ENCODE results near the gene TNXB.
"Not testable (repeated sequence)": the region's sequence is repeated elsewhere in the genome, so short reads cannot be mapped to it uniquely, and the experiment has no call there.

TNXB gene

DNA sequence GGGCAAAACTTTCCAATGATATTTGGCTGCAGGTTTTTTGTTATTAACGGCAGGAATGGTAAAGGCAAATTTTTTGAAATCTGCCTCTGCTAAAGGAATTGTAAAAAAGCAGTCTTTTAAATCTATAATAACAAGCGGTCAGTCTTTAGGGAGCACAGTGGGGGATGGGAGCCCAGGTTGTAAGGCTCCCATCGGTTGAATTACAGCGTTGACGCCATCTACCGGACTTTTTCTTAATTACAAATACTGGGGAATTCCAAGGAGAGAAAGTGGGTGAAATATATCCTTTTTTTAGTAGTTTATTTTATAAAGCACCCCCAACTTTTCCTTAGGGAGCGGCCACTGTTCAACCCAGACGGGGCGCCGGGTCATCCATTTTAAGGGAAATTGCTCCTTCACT, 87.0 kb downstream of the TNXB start:
- H3K4me1 ChIP-seq (ENCODE audit: low read depth, poor library complexity, severe bottlenecking); H3K4me3 ChIP-seq (IDR thresholded peaks at IDR 0.05; ENCODE audit: insufficient read depth, low read depth, low read length); H3K27ac ChIP-seq; H3K36me3 ChIP-seq (ENCODE audit: insufficient read depth); H3K79me2 ChIP-seq (ENCODE audit: insufficient read depth, low read depth); H4K20me1 ChIP-seq (ENCODE audit: insufficient read depth); H3K4me2 ChIP-seq; H2AFZ ChIP-seq (ENCODE audit: low read depth); H3K9ac ChIP-seq; H3K27me3 ChIP-seq (ENCODE audit: insufficient read depth, low read depth): not testable (repeated sequence)

DNA sequence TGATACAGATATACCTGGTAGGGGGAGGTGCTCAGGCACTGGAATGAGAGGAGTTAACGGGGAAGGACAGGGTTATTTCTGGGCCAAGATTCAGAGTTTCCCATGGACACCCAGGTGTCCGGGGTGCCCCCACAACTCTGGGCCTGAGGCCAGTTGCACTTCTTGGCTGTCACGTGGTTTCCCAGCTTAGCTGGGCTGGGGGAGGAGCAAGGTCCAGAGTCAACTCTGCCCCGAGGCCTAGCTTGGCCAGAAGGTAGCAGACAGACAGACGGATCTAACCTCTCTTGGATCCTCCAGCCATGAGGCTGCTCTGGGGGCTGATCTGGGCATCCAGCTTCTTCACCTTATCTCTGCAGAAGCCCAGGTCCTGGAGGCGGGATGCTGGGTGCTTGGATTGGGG, 94.6 kb downstream of the TNXB start, which contains the start of gene C4B:
Gene C4B, plus strand, starts transcription at position 249 of the 400 bp plus-strand sequence. Its CDS starts 51 bp downstream, at position 300.
- not testable (repeated sequence) for H4K20me1 ChIP-seq (ENCODE audit: insufficient read depth); H3K79me2 ChIP-seq (ENCODE audit: insufficient read depth, low read depth); H3K9ac ChIP-seq

DNA sequence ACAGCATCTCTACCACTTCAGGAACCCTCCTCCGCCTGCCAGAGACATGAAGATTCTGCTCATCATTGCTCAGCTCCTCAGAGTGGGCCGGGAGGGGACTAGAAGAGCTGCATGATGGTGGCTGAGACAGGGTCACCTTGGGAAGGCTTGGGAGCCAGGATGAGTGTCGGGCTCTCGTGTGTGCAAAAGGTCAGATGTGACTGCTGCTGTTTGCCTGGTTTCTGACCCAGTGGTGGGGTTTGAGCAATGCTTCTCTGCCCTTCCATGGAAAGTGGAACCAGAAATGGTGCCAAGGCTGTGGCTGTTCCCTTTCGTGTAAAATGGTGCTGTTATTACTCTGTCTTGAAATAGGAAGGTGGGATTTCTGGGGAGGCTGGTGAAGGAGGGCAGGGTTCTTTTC, 95.4 kb downstream of the TNXB start:
- H3K4me3 ChIP-seq (IDR thresholded peaks at IDR 0.05; ENCODE audit: insufficient read depth, low read depth, low read length); H3K4me2 ChIP-seq; H3K4me1 ChIP-seq (ENCODE audit: low read depth, poor library complexity, severe bottlenecking); H3K79me2 ChIP-seq (ENCODE audit: insufficient read depth, low read depth); H3K27ac ChIP-seq; H3K27me3 ChIP-seq (ENCODE audit: insufficient read depth, low read depth); H3K36me3 ChIP-seq (ENCODE audit: insufficient read depth); H3K9ac ChIP-seq; H4K20me1 ChIP-seq (ENCODE audit: insufficient read depth); H2AFZ ChIP-seq (ENCODE audit: low read depth): not testable (repeated sequence)

More for the DNA sequence above, 94.6 kb downstream of the TNXB start, which contains the start of gene C4B:
- H2AFZ ChIP-seq (ENCODE audit: low read depth); H3K4me3 ChIP-seq (IDR thresholded peaks at IDR 0.05; ENCODE audit: insufficient read depth, low read depth, low read length); H3K27ac ChIP-seq; H3K27me3 ChIP-seq (ENCODE audit: insufficient read depth, low read depth); H3K4me2 ChIP-seq; H3K4me1 ChIP-seq (ENCODE audit: low read depth, poor library complexity, severe bottlenecking); H3K36me3 ChIP-seq (ENCODE audit: insufficient read depth): not testable (repeated sequence)

DNA sequence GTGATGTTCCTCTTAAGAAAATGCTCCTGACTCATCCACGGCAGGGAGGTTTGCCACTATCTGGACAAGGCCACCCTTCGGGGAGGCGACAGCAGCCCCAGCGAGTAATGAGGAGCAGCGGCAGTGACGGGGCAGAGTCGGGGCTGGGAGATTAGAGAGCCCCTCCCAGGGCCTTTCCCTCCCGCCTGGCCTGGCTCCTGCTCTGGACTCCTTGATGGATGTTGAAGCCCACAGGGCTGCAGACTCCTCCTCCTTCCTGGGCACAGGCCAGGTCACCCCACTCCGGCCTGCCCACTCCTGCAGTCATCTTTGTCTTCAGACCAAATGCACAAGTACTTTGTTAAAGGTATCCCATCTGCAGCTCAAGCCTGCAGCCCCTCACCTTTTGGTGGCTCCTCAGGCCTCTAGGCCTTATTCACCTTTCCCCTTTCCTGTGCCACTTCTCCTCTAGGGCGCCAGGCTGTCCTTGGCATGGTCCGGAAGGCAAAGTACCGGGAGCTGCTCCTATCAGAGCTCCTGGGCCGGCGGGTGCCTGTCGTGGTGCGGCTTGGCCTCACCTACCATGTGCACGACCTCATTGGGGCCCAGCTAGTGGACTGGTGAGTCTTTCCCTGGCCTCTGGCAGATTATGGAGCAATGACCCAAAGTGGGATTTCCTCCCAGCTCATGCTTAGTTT, 96.1 kb downstream of the TNXB start:
- not testable (repeated sequence) for H3K79me2 ChIP-seq (ENCODE audit: insufficient read depth, low read depth); H3K4me3 ChIP-seq (IDR thresholded peaks at IDR 0.05; ENCODE audit: insufficient read depth, low read depth, low read length); H3K27ac ChIP-seq; H2AFZ ChIP-seq (ENCODE audit: low read depth); H3K9ac ChIP-seq; H3K4me1 ChIP-seq (ENCODE audit: low read depth, poor library complexity, severe bottlenecking); H3K27me3 ChIP-seq (ENCODE audit: insufficient read depth, low read depth); H3K4me2 ChIP-seq; H4K20me1 ChIP-seq (ENCODE audit: insufficient read depth); H3K36me3 ChIP-seq (ENCODE audit: insufficient read depth)

DNA sequence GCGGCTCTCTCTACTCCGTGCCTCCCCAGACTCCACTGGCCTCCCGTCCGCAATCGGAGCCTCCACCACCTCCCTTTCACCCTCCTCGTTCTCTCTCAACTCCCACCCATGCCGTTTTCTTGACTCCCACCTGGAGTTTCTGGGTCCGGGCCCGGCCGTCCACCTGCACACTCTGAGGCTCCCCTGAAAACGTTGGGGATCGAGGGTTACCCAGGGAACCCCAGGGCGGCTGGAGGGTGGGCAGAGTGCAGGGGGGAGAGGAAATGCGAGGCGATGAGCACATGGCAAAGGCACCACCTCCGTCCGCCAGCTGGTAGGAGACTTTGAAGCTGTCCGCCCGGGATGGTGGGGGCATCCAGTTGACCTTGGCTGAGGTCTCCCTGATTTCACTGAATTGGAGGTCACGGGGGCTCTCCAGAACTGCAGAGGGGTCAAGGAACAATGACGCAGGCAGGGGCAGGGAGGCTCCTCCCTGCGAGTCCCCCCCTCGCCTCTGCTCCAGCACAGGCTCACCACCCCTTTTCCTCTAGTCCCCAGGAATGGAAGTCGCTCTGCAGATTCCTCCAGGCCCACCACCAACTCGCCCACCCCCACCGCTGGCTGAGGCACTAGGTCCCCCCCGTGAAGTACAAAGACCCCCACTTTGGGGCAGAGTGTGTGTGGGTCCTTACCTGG, 98.1 kb downstream of the TNXB start:
- not testable (repeated sequence) for H2AFZ ChIP-seq (ENCODE audit: low read depth); H3K4me1 ChIP-seq (ENCODE audit: low read depth, poor library complexity, severe bottlenecking); H3K4me3 ChIP-seq (IDR thresholded peaks at IDR 0.05; ENCODE audit: insufficient read depth, low read depth, low read length); H3K79me2 ChIP-seq (ENCODE audit: insufficient read depth, low read depth); H3K4me2 ChIP-seq; H4K20me1 ChIP-seq (ENCODE audit: insufficient read depth); H3K36me3 ChIP-seq (ENCODE audit: insufficient read depth); H3K9ac ChIP-seq; H3K27ac ChIP-seq; H3K27me3 ChIP-seq (ENCODE audit: insufficient read depth, low read depth)

DNA sequence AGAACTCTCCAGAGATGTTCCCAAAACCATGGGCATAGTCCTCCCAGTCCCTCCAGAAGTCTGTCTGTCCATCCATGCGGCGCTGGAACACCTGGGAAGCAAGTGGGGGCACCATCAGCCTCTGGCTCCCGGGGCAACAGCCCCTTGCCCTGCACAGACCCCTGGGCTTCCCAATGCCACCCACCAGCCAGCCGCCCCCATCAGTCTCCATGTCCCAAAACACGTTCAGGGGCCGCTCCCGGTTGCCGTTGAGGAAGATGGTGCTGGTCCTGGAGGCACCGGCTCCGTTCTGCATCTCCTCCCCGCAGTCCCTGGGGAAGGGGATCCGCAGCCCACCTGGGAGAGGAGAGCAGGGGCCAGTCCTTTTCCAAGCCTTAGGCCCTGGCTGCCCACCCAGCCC, 99.6 kb downstream of the TNXB start:
- H3K27ac ChIP-seq; H4K20me1 ChIP-seq (ENCODE audit: insufficient read depth); H3K4me2 ChIP-seq; H3K27me3 ChIP-seq (ENCODE audit: insufficient read depth, low read depth); H3K79me2 ChIP-seq (ENCODE audit: insufficient read depth, low read depth); H3K9ac ChIP-seq; H3K36me3 ChIP-seq (ENCODE audit: insufficient read depth); H3K4me3 ChIP-seq (IDR thresholded peaks at IDR 0.05; ENCODE audit: insufficient read depth, low read depth, low read length); H2AFZ ChIP-seq (ENCODE audit: low read depth); H3K4me1 ChIP-seq (ENCODE audit: low read depth, poor library complexity, severe bottlenecking): not testable (repeated sequence)

DNA sequence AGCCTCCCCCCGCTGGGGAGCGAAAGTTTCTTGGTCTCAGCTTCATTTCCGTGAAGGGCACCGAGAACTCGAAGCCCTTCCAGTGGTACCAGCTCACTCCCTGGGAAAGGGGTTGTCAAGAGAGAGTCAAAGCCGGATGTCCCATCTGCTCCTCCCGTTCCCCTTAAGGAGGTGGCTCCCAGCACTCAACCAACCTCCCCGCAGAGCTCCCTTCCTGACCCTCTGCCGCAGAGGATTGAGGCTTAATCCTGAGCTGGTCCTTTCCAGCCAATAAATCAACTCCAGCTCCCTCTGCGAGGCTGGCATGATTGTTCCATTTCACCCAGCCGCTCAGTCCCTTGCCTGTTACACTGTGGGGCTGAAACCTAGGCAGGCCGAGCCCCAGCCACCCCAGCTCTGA, 100.5 kb downstream of the TNXB start:
- H3K4me1 ChIP-seq (ENCODE audit: low read depth, poor library complexity, severe bottlenecking); H3K9ac ChIP-seq; H3K36me3 ChIP-seq (ENCODE audit: insufficient read depth); H3K4me3 ChIP-seq (IDR thresholded peaks at IDR 0.05; ENCODE audit: insufficient read depth, low read depth, low read length); H4K20me1 ChIP-seq (ENCODE audit: insufficient read depth); H3K4me2 ChIP-seq; H3K27me3 ChIP-seq (ENCODE audit: insufficient read depth, low read depth); H3K79me2 ChIP-seq (ENCODE audit: insufficient read depth, low read depth); H2AFZ ChIP-seq (ENCODE audit: low read depth); H3K27ac ChIP-seq: not testable (repeated sequence)

DNA sequence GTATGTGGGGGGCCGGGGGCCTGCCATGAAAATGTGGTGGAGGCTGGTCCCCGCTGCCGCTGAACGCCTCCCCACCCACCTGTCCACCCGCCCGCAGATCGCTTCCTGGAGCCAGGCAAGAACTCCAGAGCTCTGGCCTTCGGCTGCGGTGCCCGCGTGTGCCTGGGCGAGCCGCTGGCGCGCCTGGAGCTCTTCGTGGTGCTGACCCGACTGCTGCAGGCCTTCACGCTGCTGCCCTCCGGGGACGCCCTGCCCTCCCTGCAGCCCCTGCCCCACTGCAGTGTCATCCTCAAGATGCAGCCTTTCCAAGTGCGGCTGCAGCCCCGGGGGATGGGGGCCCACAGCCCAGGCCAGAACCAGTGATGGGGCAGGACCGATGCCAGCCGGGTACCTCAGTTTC, 101.1 kb downstream of the TNXB start:
- H4K20me1 ChIP-seq (ENCODE audit: insufficient read depth); H3K27ac ChIP-seq; H3K79me2 ChIP-seq (ENCODE audit: insufficient read depth, low read depth); H3K4me3 ChIP-seq (IDR thresholded peaks at IDR 0.05; ENCODE audit: insufficient read depth, low read depth, low read length); H3K36me3 ChIP-seq (ENCODE audit: insufficient read depth); H3K27me3 ChIP-seq (ENCODE audit: insufficient read depth, low read depth); H2AFZ ChIP-seq (ENCODE audit: low read depth); H3K4me2 ChIP-seq; H3K9ac ChIP-seq; H3K4me1 ChIP-seq (ENCODE audit: low read depth, poor library complexity, severe bottlenecking): not testable (repeated sequence)

DNA sequence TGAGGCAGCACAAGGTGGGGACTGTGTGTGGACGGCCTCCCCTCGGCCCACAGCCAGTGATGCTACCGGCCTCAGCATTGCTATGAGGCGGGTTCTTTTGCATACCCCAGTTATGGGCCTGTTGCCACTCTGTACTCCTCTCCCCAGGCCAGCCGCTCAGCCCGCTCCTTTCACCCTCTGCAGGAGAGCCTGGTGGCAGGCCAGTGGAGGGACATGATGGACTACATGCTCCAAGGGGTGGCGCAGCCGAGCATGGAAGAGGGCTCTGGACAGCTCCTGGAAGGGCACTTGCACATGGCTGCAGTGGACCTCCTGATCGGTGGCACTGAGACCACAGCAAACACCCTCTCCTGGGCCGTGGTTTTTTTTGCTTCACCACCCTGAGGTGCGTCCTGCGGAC, 102.1 kb downstream of the TNXB start:
- H3K27me3 ChIP-seq (ENCODE audit: insufficient read depth, low read depth); H3K27ac ChIP-seq; H4K20me1 ChIP-seq (ENCODE audit: insufficient read depth); H3K4me2 ChIP-seq; H2AFZ ChIP-seq (ENCODE audit: low read depth); H3K4me3 ChIP-seq (IDR thresholded peaks at IDR 0.05; ENCODE audit: insufficient read depth, low read depth, low read length); H3K4me1 ChIP-seq (ENCODE audit: low read depth, poor library complexity, severe bottlenecking); H3K36me3 ChIP-seq (ENCODE audit: insufficient read depth); H3K79me2 ChIP-seq (ENCODE audit: insufficient read depth, low read depth); H3K9ac ChIP-seq: not testable (repeated sequence)

DNA sequence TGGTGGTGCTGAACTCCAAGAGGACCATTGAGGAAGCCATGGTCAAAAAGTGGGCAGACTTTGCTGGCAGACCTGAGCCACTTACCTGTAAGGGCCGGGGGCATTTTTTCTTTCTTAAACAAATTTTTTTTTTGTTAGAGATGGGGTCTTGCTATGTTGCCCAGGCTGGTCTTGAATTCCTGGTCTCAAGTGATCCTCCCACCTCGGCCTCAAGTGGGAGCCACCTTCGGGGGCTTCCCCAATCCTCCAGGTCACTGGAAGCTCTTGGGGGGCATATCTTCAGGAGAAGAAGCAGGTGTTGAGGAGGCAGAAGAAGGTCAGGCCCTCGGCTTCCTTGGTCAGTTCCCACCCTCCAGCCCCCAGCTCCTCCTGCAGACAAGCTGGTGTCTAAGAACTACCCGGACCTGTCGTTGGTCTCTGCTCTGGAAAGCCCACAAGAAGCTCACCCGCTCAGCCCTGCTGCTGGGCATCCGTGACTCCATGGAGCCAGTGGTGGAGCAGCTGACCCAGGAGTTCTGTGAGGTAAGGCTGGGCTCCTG, 103.1 kb downstream of the TNXB start:
- H3K9ac ChIP-seq; H3K36me3 ChIP-seq (ENCODE audit: insufficient read depth); H3K79me2 ChIP-seq (ENCODE audit: insufficient read depth, low read depth); H4K20me1 ChIP-seq (ENCODE audit: insufficient read depth); H2AFZ ChIP-seq (ENCODE audit: low read depth); H3K27me3 ChIP-seq (ENCODE audit: insufficient read depth, low read depth); H3K27ac ChIP-seq; H3K4me2 ChIP-seq; H3K4me3 ChIP-seq (IDR thresholded peaks at IDR 0.05; ENCODE audit: insufficient read depth, low read depth, low read length); H3K4me1 ChIP-seq (ENCODE audit: low read depth, poor library complexity, severe bottlenecking): not testable (repeated sequence)

All from KMS-11 (cell line).